Right lobe of liver (tissue), 4 donors: ENCODE results near the gene LOC101059915.

Experiments
- POLR2A ChIP-seq: fragments of 450-650 bp; IDR thresholded peaks from one replicate; pipeline ENCODE4 v1.6.1; 2017; ENCODE audit warnings: antibody characterized with exemption, mild to moderate bottlenecking
- TF ChIP-seq, protein P1 (sequence below), 4 donors: fragments of 200-600 bp in 3 of 4; fragments of 450-650 bp in 1 of 4; IDR thresholded peaks; one replicate each; pipeline versions ENCODE4 v1.5.1 to v1.8.0; 2016 to 2022; ENCODE audit warnings: antibody characterized with exemption in 4 of 4, mild to moderate bottlenecking in 2 of 4
- donor health status: DM: no; HTN: no; CAD: no.
- donor health status: DM: no; HTN: no; CAD: no.
- donor health status: DM: no; HTN: yes; CAD: no.

DNA sequence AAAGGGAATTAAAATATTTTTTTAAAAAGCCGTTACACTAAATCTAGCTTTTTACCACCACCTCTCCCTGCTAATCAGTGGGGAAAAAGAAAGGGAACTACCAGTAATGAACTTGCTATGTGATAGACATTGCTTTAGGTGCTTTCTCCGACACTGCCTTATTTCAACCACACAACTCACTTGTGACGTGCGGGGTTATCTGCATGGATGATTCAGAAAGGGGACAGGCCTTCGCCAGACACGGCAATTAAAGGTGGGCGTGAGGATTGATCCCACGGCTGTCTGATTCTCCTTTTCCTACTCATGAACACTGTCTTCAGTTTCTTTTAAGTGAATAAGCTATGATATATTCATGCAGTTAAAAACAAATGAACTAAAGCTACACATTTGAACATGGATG lies 48.2 kb upstream of the LOC101059915 start:
- TF ChIP-seq, protein P1, sequence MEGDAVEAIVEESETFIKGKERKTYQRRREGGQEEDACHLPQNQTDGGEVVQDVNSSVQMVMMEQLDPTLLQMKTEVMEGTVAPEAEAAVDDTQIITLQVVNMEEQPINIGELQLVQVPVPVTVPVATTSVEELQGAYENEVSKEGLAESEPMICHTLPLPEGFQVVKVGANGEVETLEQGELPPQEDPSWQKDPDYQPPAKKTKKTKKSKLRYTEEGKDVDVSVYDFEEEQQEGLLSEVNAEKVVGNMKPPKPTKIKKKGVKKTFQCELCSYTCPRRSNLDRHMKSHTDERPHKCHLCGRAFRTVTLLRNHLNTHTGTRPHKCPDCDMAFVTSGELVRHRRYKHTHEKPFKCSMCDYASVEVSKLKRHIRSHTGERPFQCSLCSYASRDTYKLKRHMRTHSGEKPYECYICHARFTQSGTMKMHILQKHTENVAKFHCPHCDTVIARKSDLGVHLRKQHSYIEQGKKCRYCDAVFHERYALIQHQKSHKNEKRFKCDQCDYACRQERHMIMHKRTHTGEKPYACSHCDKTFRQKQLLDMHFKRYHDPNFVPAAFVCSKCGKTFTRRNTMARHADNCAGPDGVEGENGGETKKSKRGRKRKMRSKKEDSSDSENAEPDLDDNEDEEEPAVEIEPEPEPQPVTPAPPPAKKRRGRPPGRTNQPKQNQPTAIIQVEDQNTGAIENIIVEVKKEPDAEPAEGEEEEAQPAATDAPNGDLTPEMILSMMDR (IDR thresholded peaks at IDR 0.05): no peak
- TF ChIP-seq POLR2A: no peak
